K562 (cell line): ENCODE data around the gene CBL. TPM values are rescaled to one million over a fixed set of nuclear protein-coding genes. Genes with fewer than 3 reads are reported as not detected.

ENCODE experiments used
- FOS ChIP-seq: IDR thresholded peaks from 3 replicates; pipeline ENCODE4 v1.6.1; 2011; ENCODE audit not compliant: insufficient read length; ENCODE audit errors: extremely low read depth
- HCFC1 ChIP-seq: IDR thresholded peaks from 2 replicates; pipeline ENCODE4 v1.6.1; 2012; ENCODE audit warnings: low read depth, low read length, improper control_type of control experiment
- JUND ChIP-seq, 2 experiments: IDR thresholded peaks; 2 replicates in 1 of 2; 3 replicates in 1 of 2; pipeline ENCODE4 v1.6.1; 2011; ENCODE audit warnings: borderline replicate concordance in 2 of 2, low read depth in 2 of 2, low read length in 2 of 2, improper control_type of control experiment in 1 of 2, missing biosample characterization in 1 of 2, missing genetic modification characterization in 1 of 2, missing genetic modification reagents in 1 of 2
- KAT7 ChIP-seq: sonication (generic); formaldehyde crosslinking; IDR thresholded peaks from 2 replicates; pipeline ENCODE4 v1.8.0; 2022; ENCODE audit warnings: missing genetic modification reagents, mild to moderate bottlenecking, borderline replicate concordance
- RBFOX2 ChIP-seq: fragments of 200-400 bp; formaldehyde crosslinking; IDR thresholded peaks from 2 replicates; pipeline ENCODE4 v1.6.1; 2017; ENCODE audit warnings: low read depth, mild to moderate bottlenecking, low read length, moderate library complexity
- REST ChIP-seq, 2 experiments: fragments of 450-650 bp; formaldehyde crosslinking in 1 of 2; IDR thresholded peaks; 2 replicates each; pipeline versions ENCODE4 v1.4.0 to v1.6.1; 2014 to 2020; ENCODE audit warnings: mild to moderate bottlenecking in 2 of 2, borderline replicate concordance in 1 of 2, low read depth in 1 of 2
- USF1 ChIP-seq: sonication (generic); formaldehyde crosslinking; IDR thresholded peaks from 2 replicates; pipeline ENCODE4 v1.9.0; 2022; ENCODE audit warnings: mild to moderate bottlenecking, missing genetic modification reagents
- ZSCAN32 ChIP-seq: fragments of 450-650 bp; formaldehyde crosslinking; IDR thresholded peaks from 2 replicates; pipeline ENCODE4 v1.4.0; 2020; ENCODE audit warnings: mild to moderate bottlenecking, moderate library complexity
- polyA plus RNA-seq, 8 experiments: library from polyadenylated mRNA; depleted of rRNA in 4 of 8; stranded (reverse) in 5 of 8; unstranded in 3 of 8; fragments of >200 nt; fragmentation: Nextera tagmentation in 2 of 8; fragmentation: Illumina TruSeq in 1 of 8; extraction: Ambion mirVana in 2 of 8; extraction: Trizol in 1 of 8; gene quantifications; 2 replicates each; pipeline versions ENCODE4 v1.2.1 to v1.2.3, GENCODE V29; 2011 to 2014; ENCODE audit warnings: inconsistent platforms in 1 of 8, missing spikeins in 1 of 8
- total RNA-seq, 7 experiments: library from RNA; depleted of rRNA in 6 of 7; stranded (reverse); fragments of >200 nt in 6 of 7; fragmentation: Illumina TruSeq in 2 of 7; extraction: Trizol in 2 of 7; gene quantifications; 2 replicates each; pipeline versions ENCODE4 v1.2.1 to v1.2.3, GENCODE V29; 2011 to 2021; ENCODE audit warnings: low replicate concordance in 1 of 7
- TF ChIP-seq, protein P1 (sequence below), 3 experiments: IDR thresholded peaks in 2 of 3; conservative IDR thresholded peaks in 1 of 3; 2 replicates each; pipeline ENCODE4 v1.5.1; 2011 to 2012; ENCODE audit warnings: low read length in 3 of 3, mild to moderate bottlenecking in 3 of 3, control low read depth in 2 of 3, improper control_type of control experiment in 1 of 3, inconsistent platforms in 1 of 3, low read depth in 1 of 3, mixed read lengths in 1 of 3, moderate library complexity in 1 of 3; ENCODE audit not compliant: insufficient read depth in 2 of 3
- TF ChIP-seq, protein P2 (sequence below): fragments of 450-650 bp; IDR thresholded peaks from 2 replicates; pipeline ENCODE4 v1.6.1; 2016; ENCODE audit warnings: borderline replicate concordance

Gene CBL
- total and polyA plus RNA-seq, 9 of the 15 experiments (the other 6 are each of a cell fraction or from before 2014, with no cell fraction given): 3.2 to 24.9 (median 9.9) TPM

DNA sequence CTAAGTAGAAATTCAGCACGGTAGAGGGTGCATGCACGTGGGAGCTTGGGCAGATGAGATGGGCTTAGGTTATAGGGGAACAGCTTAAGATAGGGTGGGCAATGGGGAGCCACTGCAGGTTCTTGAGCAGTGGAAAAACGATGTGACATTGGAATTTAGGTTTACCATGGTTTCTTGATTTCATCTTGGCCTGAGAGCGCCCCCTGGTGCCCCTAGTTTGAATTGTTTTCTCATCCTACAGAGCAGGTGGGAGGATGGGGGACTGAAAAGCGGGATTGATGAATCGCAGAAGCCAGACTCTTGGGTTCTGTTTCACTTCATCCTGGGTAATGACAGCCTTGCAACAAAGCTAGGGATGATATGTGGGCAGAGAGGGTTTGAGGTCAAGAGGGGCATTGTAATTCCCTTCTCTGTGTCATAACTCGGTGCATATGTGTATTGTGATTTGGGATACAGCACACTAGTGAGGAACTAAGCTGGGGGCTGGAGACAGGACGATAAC, 117.4 kb downstream of the CBL start (continued):
- TF ChIP-seq REST (IDR thresholded peaks at IDR 0.05; ENCODE audit: borderline replicate concordance) (peak; percentile 58; the same call in 1 of the 2 replicates), REST (CRISPR knock-in tag; IDR thresholded peaks at IDR 0.05; ENCODE audit: low read depth) (no peak), FOS (no peak), USF1 (CRISPR knock-in tag) (no peak), JUND (IDR thresholded peaks at IDR 0.05; ENCODE audit: borderline replicate concordance, low read depth, low read length) (peak; percentile 27; the same call in 1 of the 2 replicates), JUND (tag; IDR thresholded peaks at IDR 0.05; ENCODE audit: borderline replicate concordance, low read depth, low read length) (peak; percentile 44; the same call in 1 of the 3 replicates), RBFOX2 (no peak), ZSCAN32 (CRISPR knock-in tag) (no peak), KAT7 (CRISPR knock-in tag) (peak; percentile 45; the same call in 1 of the 2 replicates), HCFC1 (peak; percentile 23; the same call in 1 of the 2 replicates)
- TF ChIP-seq, protein P1, sequence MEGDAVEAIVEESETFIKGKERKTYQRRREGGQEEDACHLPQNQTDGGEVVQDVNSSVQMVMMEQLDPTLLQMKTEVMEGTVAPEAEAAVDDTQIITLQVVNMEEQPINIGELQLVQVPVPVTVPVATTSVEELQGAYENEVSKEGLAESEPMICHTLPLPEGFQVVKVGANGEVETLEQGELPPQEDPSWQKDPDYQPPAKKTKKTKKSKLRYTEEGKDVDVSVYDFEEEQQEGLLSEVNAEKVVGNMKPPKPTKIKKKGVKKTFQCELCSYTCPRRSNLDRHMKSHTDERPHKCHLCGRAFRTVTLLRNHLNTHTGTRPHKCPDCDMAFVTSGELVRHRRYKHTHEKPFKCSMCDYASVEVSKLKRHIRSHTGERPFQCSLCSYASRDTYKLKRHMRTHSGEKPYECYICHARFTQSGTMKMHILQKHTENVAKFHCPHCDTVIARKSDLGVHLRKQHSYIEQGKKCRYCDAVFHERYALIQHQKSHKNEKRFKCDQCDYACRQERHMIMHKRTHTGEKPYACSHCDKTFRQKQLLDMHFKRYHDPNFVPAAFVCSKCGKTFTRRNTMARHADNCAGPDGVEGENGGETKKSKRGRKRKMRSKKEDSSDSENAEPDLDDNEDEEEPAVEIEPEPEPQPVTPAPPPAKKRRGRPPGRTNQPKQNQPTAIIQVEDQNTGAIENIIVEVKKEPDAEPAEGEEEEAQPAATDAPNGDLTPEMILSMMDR (IDR thresholded peaks at IDR 0.05 in 2 of 3, conservative IDR thresholded peaks at IDR 0.05 in 1 of 3; ENCODE audit: insufficient read depth in 2 of 3, low read depth in 1 of 3, low read length in 3 of 3): peak; percentile 83 to 94 (median 88)
- TF ChIP-seq, protein P2, sequence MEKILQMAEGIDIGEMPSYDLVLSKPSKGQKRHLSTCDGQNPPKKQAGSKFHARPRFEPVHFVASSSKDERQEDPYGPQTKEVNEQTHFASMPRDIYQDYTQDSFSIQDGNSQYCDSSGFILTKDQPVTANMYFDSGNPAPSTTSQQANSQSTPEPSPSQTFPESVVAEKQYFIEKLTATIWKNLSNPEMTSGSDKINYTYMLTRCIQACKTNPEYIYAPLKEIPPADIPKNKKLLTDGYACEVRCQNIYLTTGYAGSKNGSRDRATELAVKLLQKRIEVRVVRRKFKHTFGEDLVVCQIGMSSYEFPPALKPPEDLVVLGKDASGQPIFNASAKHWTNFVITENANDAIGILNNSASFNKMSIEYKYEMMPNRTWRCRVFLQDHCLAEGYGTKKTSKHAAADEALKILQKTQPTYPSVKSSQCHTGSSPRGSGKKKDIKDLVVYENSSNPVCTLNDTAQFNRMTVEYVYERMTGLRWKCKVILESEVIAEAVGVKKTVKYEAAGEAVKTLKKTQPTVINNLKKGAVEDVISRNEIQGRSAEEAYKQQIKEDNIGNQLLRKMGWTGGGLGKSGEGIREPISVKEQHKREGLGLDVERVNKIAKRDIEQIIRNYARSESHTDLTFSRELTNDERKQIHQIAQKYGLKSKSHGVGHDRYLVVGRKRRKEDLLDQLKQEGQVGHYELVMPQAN: no peak
